Transverse colon (tissue), 4 donors: ENCODE results near the gene SLC43A3.

Experiments used
- POLR2A ChIP-seq: fragments of 450-650 bp; IDR thresholded peaks from one replicate; pipeline ENCODE4 v1.6.1; 2016; ENCODE audit warnings: antibody characterized with exemption, mild to moderate bottlenecking, moderate library complexity
- POLR2AphosphoS5 ChIP-seq, 3 donors: sonication (generic); formaldehyde crosslinking; IDR thresholded peaks; one replicate each; pipeline ENCODE4 v1.6.1; 2016; ENCODE audit warnings: antibody characterized with exemption in 3 of 3
- TF ChIP-seq, protein P1 (sequence below), 5 experiments: fragments of 200-600 bp in 3 of 5; fragments of 450-650 bp in 2 of 5; sonication (generic) in 3 of 5; IDR thresholded peaks; 1 replicate in 2 of 5; 2 replicates in 3 of 5; pipeline ENCODE4 v1.5.1; 2016 to 2017; ENCODE audit warnings: antibody characterized with exemption in 5 of 5, inconsistent platforms in 3 of 5, mild to moderate bottlenecking in 2 of 5, moderate library complexity in 1 of 5

DNA sequence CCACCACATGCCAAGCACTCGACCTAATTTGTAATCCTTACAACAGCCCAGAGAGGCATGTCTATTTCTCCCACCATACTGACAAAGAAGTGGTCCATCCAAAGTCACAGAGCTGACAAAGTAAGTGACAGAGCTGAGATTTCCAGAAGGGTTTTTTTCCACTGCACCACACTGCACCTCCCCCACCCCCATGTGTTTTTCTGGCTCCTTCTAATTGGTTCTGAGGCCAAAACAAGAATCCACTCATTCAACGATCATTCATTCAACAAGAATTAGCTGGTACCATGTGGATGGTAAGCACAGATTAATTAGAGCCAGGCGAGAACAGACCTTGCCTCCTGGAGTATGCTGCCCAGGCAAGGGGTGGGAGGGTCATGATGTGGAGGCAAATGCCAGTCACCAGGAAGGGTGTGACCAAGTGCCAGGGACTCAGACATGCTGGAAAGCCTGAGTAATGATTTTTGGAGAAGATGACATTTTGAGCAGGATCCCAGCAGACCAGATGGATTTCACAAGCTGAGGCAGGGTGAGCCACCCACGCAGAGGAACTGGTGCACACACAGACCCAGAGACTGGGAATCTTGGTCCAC, 21.6 kb downstream of the SLC43A3 start:
- TF ChIP-seq, protein P1, sequence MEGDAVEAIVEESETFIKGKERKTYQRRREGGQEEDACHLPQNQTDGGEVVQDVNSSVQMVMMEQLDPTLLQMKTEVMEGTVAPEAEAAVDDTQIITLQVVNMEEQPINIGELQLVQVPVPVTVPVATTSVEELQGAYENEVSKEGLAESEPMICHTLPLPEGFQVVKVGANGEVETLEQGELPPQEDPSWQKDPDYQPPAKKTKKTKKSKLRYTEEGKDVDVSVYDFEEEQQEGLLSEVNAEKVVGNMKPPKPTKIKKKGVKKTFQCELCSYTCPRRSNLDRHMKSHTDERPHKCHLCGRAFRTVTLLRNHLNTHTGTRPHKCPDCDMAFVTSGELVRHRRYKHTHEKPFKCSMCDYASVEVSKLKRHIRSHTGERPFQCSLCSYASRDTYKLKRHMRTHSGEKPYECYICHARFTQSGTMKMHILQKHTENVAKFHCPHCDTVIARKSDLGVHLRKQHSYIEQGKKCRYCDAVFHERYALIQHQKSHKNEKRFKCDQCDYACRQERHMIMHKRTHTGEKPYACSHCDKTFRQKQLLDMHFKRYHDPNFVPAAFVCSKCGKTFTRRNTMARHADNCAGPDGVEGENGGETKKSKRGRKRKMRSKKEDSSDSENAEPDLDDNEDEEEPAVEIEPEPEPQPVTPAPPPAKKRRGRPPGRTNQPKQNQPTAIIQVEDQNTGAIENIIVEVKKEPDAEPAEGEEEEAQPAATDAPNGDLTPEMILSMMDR (IDR thresholded peaks at IDR 0.05): no peak
- TF ChIP-seq POLR2A (no peak), POLR2AphosphoS5 (IDR thresholded peaks at IDR 0.05) (no peak)
